EL (cell line): ENCODE results near the gene ATRX.
"Not testable (repeated sequence)": the region's sequence is repeated elsewhere in the genome, so short reads cannot be mapped to it uniquely, and the experiment has no call there.

Experiments used
- DNase-seq: peaks from one replicate; pipeline ENCODE4 v3.0.0-alpha.2; 2016

ATRX gene

DNA sequence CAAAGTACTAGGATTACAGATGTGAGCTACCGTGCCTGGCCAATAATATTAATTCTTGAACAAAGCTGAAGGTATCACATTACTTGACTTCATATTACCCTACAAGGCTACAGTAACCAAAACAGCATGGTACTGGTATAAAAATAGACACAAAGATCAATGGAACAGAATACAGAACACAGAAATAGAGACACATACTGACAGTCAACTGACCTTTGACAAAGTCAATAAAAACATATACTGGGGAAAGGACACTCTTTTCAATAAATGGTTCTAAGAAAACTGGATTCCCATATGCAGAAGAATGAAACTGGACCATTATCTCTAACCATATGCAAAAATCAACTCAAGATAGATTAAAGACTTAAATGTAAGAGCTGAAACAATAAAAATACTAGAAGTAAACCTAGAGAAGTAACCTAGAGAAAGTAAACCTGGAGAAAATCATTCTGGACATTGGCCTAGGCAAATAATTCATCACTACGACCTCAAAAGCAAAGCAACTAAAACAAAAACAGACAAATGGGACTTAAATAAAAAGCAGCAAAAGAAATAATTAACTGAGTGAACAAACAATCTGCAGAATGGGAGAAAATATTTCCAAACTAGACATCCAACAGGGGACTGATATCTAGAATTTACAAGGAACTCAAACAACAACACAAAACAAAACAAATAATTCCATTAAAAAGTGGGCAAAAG is 182.2 kb downstream of the ATRX start:
- DNase-seq: no peak

DNA sequence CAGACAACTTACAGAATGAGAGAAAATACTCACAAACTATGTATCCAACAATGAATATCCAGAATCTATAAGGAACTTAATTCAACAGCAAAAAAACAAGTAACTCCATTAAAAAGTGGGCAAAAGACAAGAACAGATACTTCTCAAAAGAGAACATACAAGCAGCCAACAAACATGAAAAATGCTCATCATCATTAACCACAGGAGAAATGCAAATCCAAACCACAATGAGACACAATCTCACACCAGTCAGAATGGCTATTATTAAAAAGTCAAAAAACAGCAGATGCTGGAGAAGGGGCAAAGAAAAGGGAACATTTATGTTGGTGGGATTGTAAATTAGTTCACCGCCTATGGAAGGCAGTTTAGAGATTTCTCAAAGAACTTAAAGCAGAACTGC is 188.5 kb downstream of the ATRX start:
- no peak for DNase-seq

GRCh38 chrX:77597090-77597489 is 188.9 kb downstream of the ATRX start:
- peak; percentile 39 for DNase-seq

DNA sequence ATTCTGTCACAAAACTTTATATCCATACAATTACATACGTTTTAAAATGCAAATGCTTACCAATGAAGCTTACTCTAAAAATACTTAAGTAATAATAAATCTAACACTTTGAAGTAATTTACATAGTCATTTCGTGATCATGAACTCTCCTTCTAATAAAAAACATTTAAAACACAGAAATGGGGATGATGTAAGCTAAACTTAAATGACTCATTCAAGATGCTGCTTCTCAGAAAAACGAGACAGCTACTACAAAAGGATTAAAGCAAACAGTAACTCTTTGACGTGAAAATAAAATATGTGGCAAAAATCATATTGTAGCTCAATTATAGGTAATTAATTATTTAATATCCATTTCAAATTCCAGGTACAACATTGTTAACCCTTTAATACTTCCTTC is 190.2 kb downstream of the ATRX start:
- DNase-seq: no peak

DNA sequence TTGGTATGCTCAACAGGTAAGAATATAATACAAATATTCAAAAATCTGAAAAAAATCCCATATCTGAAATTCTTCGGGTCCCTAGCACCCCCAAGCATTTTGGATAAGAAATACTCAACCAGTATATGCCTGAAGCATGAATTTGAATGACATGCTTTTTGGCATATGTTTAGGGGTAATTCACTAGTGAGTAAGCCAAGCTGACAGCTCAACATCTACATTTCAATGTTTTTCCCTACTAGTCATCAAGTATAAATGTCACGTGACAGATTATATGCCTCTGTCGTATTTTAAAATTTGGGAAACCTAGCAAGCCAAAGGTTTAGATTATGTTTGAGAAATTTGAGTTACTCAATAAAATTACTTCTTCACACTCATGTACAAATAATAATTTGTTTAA is 213.7 kb downstream of the ATRX start:
- peak; percentile 15 for DNase-seq

GRCh38 chrX:77565278-77565677 is 220.7 kb downstream of the ATRX start:
- no peak for DNase-seq

- peak; percentile 0 for DNase-seq
Observed at GRCh38 chrX:77564823-77565222, 221.2 kb downstream of the ATRX start.

GRCh38 chrX:77561372-77561771 is 224.6 kb downstream of the ATRX start:
- DNase-seq: no peak

- no peak for DNase-seq
Observed at GRCh38 chrX:77556276-77556675, 229.7 kb downstream of the ATRX start.

DNA sequence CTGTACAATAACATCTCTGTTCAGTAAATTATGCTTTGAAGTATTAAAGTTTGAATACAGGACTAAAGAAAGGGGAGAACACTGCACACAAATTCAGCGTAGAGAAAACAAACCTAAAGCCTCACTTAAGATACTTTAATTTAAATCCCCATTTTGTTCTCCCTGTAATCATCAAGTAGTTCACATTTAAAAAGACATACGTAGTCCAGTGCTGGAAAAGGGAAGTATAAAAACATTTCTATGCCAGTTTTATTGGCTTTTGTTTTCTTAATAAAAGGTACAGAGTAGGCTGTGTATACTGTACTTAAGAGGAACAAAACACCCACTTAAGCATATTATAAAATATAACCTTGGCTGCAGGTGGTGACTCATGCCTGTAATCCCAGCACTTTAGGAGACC is 237.3 kb downstream of the ATRX start:
- DNase-seq: no peak

GRCh38 chrX:77539778-77540177 is 246.2 kb downstream of the ATRX start:
- DNase-seq: not testable (repeated sequence)

DNA sequence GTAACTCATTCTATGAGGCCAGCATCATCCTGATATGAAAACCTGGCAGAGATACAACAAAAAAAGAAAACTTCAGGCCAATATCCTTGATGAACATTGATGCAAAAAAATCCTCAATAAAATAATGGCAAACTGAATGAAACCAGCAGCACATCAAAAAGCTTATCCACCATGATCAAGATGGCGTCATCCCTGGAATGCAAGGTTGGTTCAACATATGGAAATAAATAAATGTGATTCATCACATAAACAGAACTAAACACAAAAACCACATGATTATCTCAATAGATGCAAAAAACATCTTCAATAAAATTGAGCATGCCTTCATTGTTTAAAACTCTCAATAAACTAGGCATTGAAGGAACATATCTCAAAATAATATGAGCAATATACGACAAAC is 254.8 kb downstream of the ATRX start:
- not testable (repeated sequence) for DNase-seq

GRCh38 chrX:77528034-77528433 is 258.0 kb downstream of the ATRX start:
- DNase-seq: no peak

GRCh38 chrX:77527233-77528001 is 258.6 kb downstream of the ATRX start:
- no peak for DNase-seq

DNA sequence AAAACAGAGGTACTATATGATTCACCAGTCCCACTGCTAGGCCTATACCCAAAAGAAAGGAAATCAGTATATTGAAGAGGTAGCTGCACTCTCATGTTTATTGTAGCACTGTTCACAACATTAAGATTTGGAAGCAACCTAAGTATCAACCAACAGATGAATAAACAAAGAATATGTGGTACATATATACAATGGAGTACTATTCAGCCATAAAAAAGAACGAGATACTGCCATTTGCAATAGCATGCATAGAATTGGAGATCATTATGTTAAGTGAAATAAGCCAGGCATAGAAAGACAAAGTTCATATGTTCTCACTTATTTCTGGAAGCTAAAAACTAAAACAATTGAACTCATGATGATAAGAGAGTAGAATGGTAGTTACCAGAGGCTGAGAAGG is 266.3 kb downstream of the ATRX start:
- DNase-seq: no peak

GRCh38 chrX:77514177-77514576 is 271.8 kb downstream of the ATRX start:
- no peak for DNase-seq

DNA sequence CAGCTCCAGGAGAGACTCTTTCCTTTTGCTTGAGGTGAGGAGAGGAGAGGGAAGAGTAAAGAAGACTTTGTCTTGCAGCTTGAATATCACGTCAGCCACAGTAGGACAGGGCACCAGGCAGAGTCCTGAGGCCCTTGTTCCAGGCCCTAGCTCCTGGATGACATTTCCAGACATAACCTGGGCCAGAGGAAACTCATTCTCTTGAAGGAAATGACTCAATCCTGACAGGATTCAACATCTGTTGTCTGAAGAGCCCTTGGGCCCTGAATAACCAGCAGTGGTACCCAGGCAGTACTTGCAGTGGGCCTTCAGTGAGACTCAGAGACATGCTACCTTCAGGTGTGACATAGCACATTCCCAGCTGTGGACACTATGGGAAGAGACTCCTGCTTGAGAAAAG is 276.0 kb downstream of the ATRX start:
- DNase-seq: no peak

DNA sequence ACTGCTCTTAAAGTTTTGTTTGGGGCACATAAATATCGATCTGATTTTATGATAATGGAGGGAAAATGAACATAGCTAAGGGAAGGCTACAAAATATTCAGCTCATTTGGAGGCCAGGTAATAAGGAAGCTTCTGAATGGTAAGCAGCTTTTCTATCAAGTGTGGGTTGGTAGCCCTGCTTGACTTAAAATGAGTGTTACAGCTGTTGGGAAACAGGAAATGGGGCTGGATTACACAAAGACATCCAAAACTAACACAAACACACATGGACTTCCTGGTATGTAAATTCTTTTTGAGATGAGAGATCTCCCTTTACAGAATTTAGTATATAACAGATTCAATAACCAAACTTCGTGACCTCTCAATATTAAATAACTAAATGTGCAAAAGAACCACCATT is 280.8 kb downstream of the ATRX start:
- DNase-seq: peak; percentile 39

- no peak for DNase-seq
Observed at GRCh38 chrX:77502951-77503525, 283.0 kb downstream of the ATRX start.

DNA sequence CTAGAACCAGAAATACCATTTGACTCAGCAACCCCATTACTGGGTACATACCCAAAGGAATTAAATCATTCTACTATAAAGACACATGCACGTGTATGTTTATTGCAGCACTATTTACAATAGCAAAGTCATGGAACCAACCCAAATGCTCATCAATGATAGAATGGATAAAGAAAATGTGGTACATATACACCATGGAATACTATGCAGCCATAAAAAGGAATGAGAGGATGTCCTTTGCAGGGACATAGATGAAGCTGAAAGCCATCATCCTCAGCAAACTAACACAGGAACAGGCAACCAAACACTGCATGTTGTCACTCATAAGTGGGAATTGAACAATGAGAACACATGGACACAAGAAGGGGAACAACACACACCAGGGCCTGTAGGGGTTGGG is 285.9 kb downstream of the ATRX start:
- not testable (repeated sequence) for DNase-seq

- DNase-seq: peak; percentile 83
Observed at GRCh38 chrX:77493677-77494553, 292.1 kb downstream of the ATRX start.

- no peak for DNase-seq
Observed at GRCh38 chrX:77484045-77484444, 302.0 kb downstream of the ATRX start.

- no peak for DNase-seq
Observed at GRCh38 chrX:77455437-77455836, 330.6 kb downstream of the ATRX start.
